Gastrocnemius medialis (tissue), 4 donors: ENCODE measurements around the gene HIP1.
"Not testable (repeated sequence)": the region's sequence is repeated elsewhere in the genome, so short reads cannot be mapped to it uniquely, and the experiment has no call there.

ENCODE experiments used
- POLR2A ChIP-seq, 2 donors: fragments of 450-650 bp; IDR thresholded peaks; one replicate each; pipeline ENCODE4 v1.6.1; 2017; ENCODE audit warnings: antibody characterized with exemption in 2 of 2, mild to moderate bottlenecking in 2 of 2, moderate library complexity in 2 of 2
- TF ChIP-seq, protein P1 (sequence below), 5 experiments: fragments of 450-650 bp in 3 of 5; fragments of 200-600 bp in 2 of 5; sonication (generic) in 2 of 5; IDR thresholded peaks in 4 of 5; conservative IDR thresholded peaks in 1 of 5; 1 replicate in 4 of 5; 2 replicates in 1 of 5; pipeline ENCODE4 v1.5.1; 2016 to 2019; ENCODE audit warnings: antibody characterized with exemption in 5 of 5, mild to moderate bottlenecking in 3 of 5, moderate library complexity in 3 of 5

DNA sequence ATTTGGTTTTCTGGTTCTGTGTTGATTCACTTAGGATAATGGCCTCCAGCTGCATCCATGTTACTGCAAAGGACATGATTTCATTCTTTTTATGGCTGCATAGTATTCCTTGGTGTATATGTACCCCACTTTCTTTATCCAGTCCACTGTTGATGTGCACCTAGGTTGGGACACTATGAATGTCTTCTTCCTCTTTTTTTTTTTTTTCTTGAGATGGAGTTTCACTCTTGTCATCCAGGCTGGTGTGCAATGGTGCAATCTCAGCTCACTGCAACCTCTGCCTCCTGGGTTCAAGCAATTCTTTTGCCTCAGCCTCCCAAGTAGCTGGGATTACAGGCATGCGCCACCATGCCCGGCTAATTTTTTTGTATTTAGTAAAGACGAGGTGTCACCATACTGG is 23.1 kb upstream of the HIP1 start:
- TF ChIP-seq, protein P1, sequence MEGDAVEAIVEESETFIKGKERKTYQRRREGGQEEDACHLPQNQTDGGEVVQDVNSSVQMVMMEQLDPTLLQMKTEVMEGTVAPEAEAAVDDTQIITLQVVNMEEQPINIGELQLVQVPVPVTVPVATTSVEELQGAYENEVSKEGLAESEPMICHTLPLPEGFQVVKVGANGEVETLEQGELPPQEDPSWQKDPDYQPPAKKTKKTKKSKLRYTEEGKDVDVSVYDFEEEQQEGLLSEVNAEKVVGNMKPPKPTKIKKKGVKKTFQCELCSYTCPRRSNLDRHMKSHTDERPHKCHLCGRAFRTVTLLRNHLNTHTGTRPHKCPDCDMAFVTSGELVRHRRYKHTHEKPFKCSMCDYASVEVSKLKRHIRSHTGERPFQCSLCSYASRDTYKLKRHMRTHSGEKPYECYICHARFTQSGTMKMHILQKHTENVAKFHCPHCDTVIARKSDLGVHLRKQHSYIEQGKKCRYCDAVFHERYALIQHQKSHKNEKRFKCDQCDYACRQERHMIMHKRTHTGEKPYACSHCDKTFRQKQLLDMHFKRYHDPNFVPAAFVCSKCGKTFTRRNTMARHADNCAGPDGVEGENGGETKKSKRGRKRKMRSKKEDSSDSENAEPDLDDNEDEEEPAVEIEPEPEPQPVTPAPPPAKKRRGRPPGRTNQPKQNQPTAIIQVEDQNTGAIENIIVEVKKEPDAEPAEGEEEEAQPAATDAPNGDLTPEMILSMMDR (IDR thresholded peaks at IDR 0.05 in 4 of 5, conservative IDR thresholded peaks at IDR 0.05 in 1 of 5) = not testable (repeated sequence)
- TF ChIP-seq POLR2A (IDR thresholded peaks at IDR 0.05) = not testable (repeated sequence)
